ENCODE data around the gene SGMS1. TPM values are rescaled to one million over a fixed set of nuclear protein-coding genes. Genes with fewer than 3 reads are reported as not detected.
A peak's percentile ranks its signal among the peaks of the same experiment; 100 is the strongest.
"Not testable (repeated sequence)": the region's sequence is repeated elsewhere in the genome, so short reads cannot be mapped to it uniquely, and the experiment has no call there.

SGMS1 gene
- total RNA-seq, 4 donors from 2014 or later, result 28.3 to 44.5 (median 41.7) TPM

GRCh38 chr10:50659865-50660730 is 36.3 kb upstream of the SGMS1 start:
- H3K9me3 ChIP-seq; H3K27ac ChIP-seq; in situ Hi-C loops (cut with MboI; ENCODE audit: low pct_ligation_motif_present in 1 of 4, low pct_unique_long_range_greater_than_20kb in 1 of 4, low sequenced_read_pairs in 3 of 4); H3K4me1 ChIP-seq; intact Hi-C loops (cut with DNase I; ENCODE audit: low total_unique reads); H3K36me3 ChIP-seq; H3K27me3 ChIP-seq: not testable (repeated sequence)
- TF ChIP-seq CTCF (IDR thresholded peaks at IDR 0.05), result peak in 1 of 5 experiments; percentile 15
- peak; percentile 36 for DNase-seq
- peak overlapping the region in 1 of 4 donors; percentile 31 for H3K4me3 ChIP-seq
- WGBS, 2 donors (ENCODE audit: low coverage in 1 of 2), result 55% methylated on average over 32 of the region's 32 CpGs; no CpG with 5 or more reads in 1 of the 2 donors

GRCh38 chr10:50659016-50659864 is 35.5 kb upstream of the SGMS1 start:
- H3K27ac ChIP-seq; H3K4me1 ChIP-seq; in situ Hi-C loops (cut with MboI; ENCODE audit: low pct_ligation_motif_present in 1 of 4, low pct_unique_long_range_greater_than_20kb in 1 of 4, low sequenced_read_pairs in 3 of 4); intact Hi-C loops (cut with DNase I; ENCODE audit: low total_unique reads); H3K36me3 ChIP-seq; DNase-seq; H3K27me3 ChIP-seq; H3K9me3 ChIP-seq: not testable (repeated sequence)
- WGBS, 2 donors (ENCODE audit: low coverage in 1 of 2), result 91% methylated on average over 34 of the region's 35 CpGs; no CpG with 5 or more reads in 1 of the 2 donors
- peak overlapping the region in 1 of 4 donors; percentile 31 for H3K4me3 ChIP-seq

GRCh38 chr10:50658165-50658564 is 34.4 kb upstream of the SGMS1 start:
- WGBS, 2 donors (ENCODE audit: low coverage in 1 of 2), result 89% methylated on average over 5 of the region's 5 CpGs; no CpG with 5 or more reads in 1 of the 2 donors
- no peaks in the 10 kb centered on the region for H3K36me3 ChIP-seq
- intact Hi-C loops (cut with DNase I; ENCODE audit: low total_unique reads), result no loop called here
- no peak overlapping the region for H3K4me3 ChIP-seq
- no peaks in the 10 kb centered on the region for H3K9me3 ChIP-seq
- TF ChIP-seq CTCF (IDR thresholded peaks at IDR 0.05), result no peak
- DNase-seq, result no peak
- no peak overlapping the region for H3K27ac ChIP-seq
- no peaks in the 10 kb centered on the region for H3K27me3 ChIP-seq
- H3K4me1 ChIP-seq, result no peaks in the 10 kb centered on the region
- in situ Hi-C loops (cut with MboI; ENCODE audit: low pct_ligation_motif_present in 1 of 4, low pct_unique_long_range_greater_than_20kb in 1 of 4, low sequenced_read_pairs in 3 of 4), result no loop called here

GRCh38 chr10:50653758-50654157 is 30.0 kb upstream of the SGMS1 start:
- Histone ChIP-seq H3K4me3 (no peak overlapping the region), H3K4me1 (no peaks in the 10 kb centered on the region), H3K27me3 (no peaks in the 10 kb centered on the region), H3K36me3 (no peaks in the 10 kb centered on the region), H3K9me3 (no peaks in the 10 kb centered on the region), H3K27ac (no peak overlapping the region)
- in situ Hi-C loops (cut with MboI; ENCODE audit: low pct_ligation_motif_present in 1 of 4, low pct_unique_long_range_greater_than_20kb in 1 of 4, low sequenced_read_pairs in 3 of 4), result no loop called here
- WGBS, 2 donors (ENCODE audit: low coverage in 1 of 2), result 38 to 53% methylated on average over 2 to 3 of the region's 3 CpGs
- intact Hi-C loops (cut with DNase I; ENCODE audit: low total_unique reads), result no loop called here
- no peak for DNase-seq
- TF ChIP-seq CTCF (IDR thresholded peaks at IDR 0.05), result no peak
- TF ChIP-seq POLR2AphosphoS5 (IDR thresholded peaks at IDR 0.05), result no peak
- no peak for TF ChIP-seq EP300 (IDR thresholded peaks at IDR 0.05; ENCODE audit: low read depth)

Measured in transverse colon (tissue), 4 donors.